Cardiac fibroblast (primary cell): ENCODE measurements around the gene MCEMP1.

Experiments used
- DNase-seq, 2 donors: peaks; one replicate each; pipeline versions ENCODE4 v3.0.0 to v3.0.0-alpha.2; 2010; ENCODE audit warnings: low read depth in 2 of 2
- H3K4me3 ChIP-seq, 2 donors: replicated peaks in 1 of 2; 1 replicate in 1 of 2; 2 replicates in 1 of 2; pipeline ENCODE4 v1.5.1; 2011; ENCODE audit warnings: low read depth in 2 of 2, low read length in 2 of 2, mild to moderate bottlenecking in 2 of 2, moderate library complexity in 1 of 2
- CTCF ChIP-seq: IDR thresholded peaks from one replicate; pipeline ENCODE4 v1.5.1; 2011; ENCODE audit warnings: low read depth, mild to moderate bottlenecking, low read length, inconsistent platforms

MCEMP1 gene

GRCh38 chr19:7680606-7681339, 3.9 kb downstream of the MCEMP1 start, which contains the start of gene TRAPPC5:
TSS of gene TRAPPC5 (plus strand) at chr19:7680833. CDS start at chr19:7682254, 1,421 bp downstream.
- TF ChIP-seq CTCF = peak; percentile 23
- DNase-seq = peak; percentile 74 to 85
- H3K4me3 ChIP-seq = peak within 1 kb of the TSS; percentile 99 to 100

GRCh38 chr19:7681340-7682174, 4.7 kb downstream of the MCEMP1 start:
- peak; percentile 75 for TF ChIP-seq CTCF
- peak; percentile 81 to 83 for DNase-seq

GRCh38 chr19:7682175-7682855, 5.4 kb downstream of the MCEMP1 start:
- DNase-seq = no peak
- H3K4me3 ChIP-seq = peak overlapping the region; percentile 99 to 100

More at GRCh38 chr19:7681340-7682174, 4.7 kb downstream of the MCEMP1 start:
- peak overlapping the region; percentile 99 to 100 for H3K4me3 ChIP-seq

GRCh38 chr19:7685546-7686445, 8.9 kb downstream of the MCEMP1 start:
- no peak for DNase-seq
- no peak for TF ChIP-seq CTCF
- no peak overlapping the region for H3K4me3 ChIP-seq

More at GRCh38 chr19:7682175-7682855, 5.4 kb downstream of the MCEMP1 start:
- no peak for TF ChIP-seq CTCF

GRCh38 chr19:7687177-7687576, 10.3 kb downstream of the MCEMP1 start:
- DNase-seq = no peak
- TF ChIP-seq CTCF = no peak
- H3K4me3 ChIP-seq = no peak overlapping the region

GRCh38 chr19:7689165-7689564, 12.3 kb downstream of the MCEMP1 start:
- no peak for TF ChIP-seq CTCF
- no peak for DNase-seq
- no peak overlapping the region for H3K4me3 ChIP-seq
